Fibroblast of the aortic adventitia (primary cell): ENCODE data around the gene TGIF1. TPM values are rescaled to one million over a fixed set of nuclear protein-coding genes. Genes with fewer than 3 reads are reported as not detected.

Experiments used
- DNase-seq: peaks from one replicate; pipeline ENCODE4 v3.0.0-alpha.2; 2010; ENCODE audit warnings: low read depth
- H3K4me3 ChIP-seq: 2 replicates; pipeline ENCODE4 v1.5.1; 2011; ENCODE audit warnings: low read depth, mild to moderate bottlenecking, control low read depth, low read length, moderate library complexity
- CTCF ChIP-seq: IDR thresholded peaks from 2 replicates; pipeline ENCODE4 v1.5.1; 2011; ENCODE audit warnings: mild to moderate bottlenecking, low read length, control low read depth, inconsistent platforms; ENCODE audit not compliant: insufficient read depth
- total RNA-seq: library from RNA; depleted of rRNA; stranded (reverse); fragments of >200 nt; gene quantifications from 2 replicates; pipeline ENCODE4 v1.2.3, GENCODE V29; 2012; ENCODE audit warnings: low replicate concordance

TGIF1 gene
- total RNA-seq, result 68.4 and 106 TPM in 2 replicates

GRCh38 chr18:3450012-3450798, at the start of gene TGIF1:
Gene TGIF1 (plus strand): TSS chr18:3450172. CDS start chr18:3450490, 318 bp downstream.
- H3K4me3 ChIP-seq, result peak within 1 kb of the TSS; percentile 68
- TF ChIP-seq CTCF, result no peak
- peak; percentile 87 for DNase-seq

- no peak overlapping the region for H3K4me3 ChIP-seq
- DNase-seq, result no peak
- no peak for TF ChIP-seq CTCF
These were observed 49.2 kb upstream of the TGIF1 start for GRCh38 chr18:3400567-3401296.

GRCh38 chr18:3401669-3402620, 48.0 kb upstream of the TGIF1 start:
- H3K4me3 ChIP-seq, result no peak overlapping the region
- no peak for DNase-seq
- no peak for TF ChIP-seq CTCF

- TF ChIP-seq CTCF, result no peak
These were observed 47.0 kb upstream of the TGIF1 start for GRCh38 chr18:3402982-3403451.

GRCh38 chr18:3405713-3406112, 44.3 kb upstream of the TGIF1 start:
- DNase-seq, result no peak
- H3K4me3 ChIP-seq, result no peak overlapping the region
- no peak for TF ChIP-seq CTCF

More at GRCh38 chr18:3402982-3403451, 47.0 kb upstream of the TGIF1 start:
- DNase-seq, result peak; percentile 52
- no peak overlapping the region for H3K4me3 ChIP-seq

- H3K4me3 ChIP-seq, result no peak overlapping the region
- DNase-seq, result no peak
- TF ChIP-seq CTCF, result no peak
These were observed 41.9 kb upstream of the TGIF1 start for GRCh38 chr18:3408107-3408506.
